ENCODE data around the gene C19orf85. TPM values are rescaled to one million over a fixed set of nuclear protein-coding genes. Genes with fewer than 3 reads are reported as not detected.

The C19orf85 gene
- total RNA-seq: not detected

DNA sequence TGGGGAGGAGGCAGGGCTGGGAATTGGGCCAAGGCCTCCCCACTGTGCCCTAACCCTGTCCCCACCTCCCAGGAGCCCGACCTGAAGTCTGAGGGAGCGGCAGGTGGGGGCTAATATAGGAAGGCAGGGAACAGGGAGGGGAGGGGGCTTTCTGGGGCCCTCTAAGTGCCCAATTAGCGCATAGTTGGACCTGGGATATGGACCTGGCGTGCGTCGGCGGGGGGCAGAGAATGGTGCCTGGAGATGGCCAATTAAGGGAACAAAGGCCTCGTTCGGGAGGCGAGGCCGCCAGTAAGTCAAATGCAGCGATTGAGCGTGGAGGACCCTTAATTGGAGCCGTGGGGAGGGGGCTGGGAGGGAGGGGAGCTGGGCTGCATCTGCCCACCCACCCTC is at the start of gene C19orf85:
Gene C19orf85, minus strand, starts transcription at position 90 of the 393 bp plus-strand sequence. CDS start 197 bp downstream, outside the sequence.
- WGBS, 2 donors (ENCODE audit: low coverage in 1 of 2): 60 to 73% methylated on average over 3 to 10 of the region's 14 CpGs
- H3K4me1 ChIP-seq: peaks cover 0 to 42% (median 5%) of the 10 kb centered on the region in 3 donors
- ATAC-seq: no peak
- no peaks in the 10 kb centered on the region for H3K9me3 ChIP-seq
- H3K27ac ChIP-seq: no peak within 1 kb of the TSS
- no peak for TF ChIP-seq EP300 (IDR thresholded peaks at IDR 0.05)
- TF ChIP-seq POLR2AphosphoS5 (IDR thresholded peaks at IDR 0.05): no peak
- TF ChIP-seq POLR2A (IDR thresholded peaks at IDR 0.05): no peak
- TF ChIP-seq, protein P1, sequence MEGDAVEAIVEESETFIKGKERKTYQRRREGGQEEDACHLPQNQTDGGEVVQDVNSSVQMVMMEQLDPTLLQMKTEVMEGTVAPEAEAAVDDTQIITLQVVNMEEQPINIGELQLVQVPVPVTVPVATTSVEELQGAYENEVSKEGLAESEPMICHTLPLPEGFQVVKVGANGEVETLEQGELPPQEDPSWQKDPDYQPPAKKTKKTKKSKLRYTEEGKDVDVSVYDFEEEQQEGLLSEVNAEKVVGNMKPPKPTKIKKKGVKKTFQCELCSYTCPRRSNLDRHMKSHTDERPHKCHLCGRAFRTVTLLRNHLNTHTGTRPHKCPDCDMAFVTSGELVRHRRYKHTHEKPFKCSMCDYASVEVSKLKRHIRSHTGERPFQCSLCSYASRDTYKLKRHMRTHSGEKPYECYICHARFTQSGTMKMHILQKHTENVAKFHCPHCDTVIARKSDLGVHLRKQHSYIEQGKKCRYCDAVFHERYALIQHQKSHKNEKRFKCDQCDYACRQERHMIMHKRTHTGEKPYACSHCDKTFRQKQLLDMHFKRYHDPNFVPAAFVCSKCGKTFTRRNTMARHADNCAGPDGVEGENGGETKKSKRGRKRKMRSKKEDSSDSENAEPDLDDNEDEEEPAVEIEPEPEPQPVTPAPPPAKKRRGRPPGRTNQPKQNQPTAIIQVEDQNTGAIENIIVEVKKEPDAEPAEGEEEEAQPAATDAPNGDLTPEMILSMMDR (IDR thresholded peaks at IDR 0.05): no peak
- no peaks in the 10 kb centered on the region for H3K27me3 ChIP-seq
- no peak within 1 kb of the TSS for H3K4me3 ChIP-seq
- H3K36me3 ChIP-seq: no peaks in the 10 kb centered on the region

DNA sequence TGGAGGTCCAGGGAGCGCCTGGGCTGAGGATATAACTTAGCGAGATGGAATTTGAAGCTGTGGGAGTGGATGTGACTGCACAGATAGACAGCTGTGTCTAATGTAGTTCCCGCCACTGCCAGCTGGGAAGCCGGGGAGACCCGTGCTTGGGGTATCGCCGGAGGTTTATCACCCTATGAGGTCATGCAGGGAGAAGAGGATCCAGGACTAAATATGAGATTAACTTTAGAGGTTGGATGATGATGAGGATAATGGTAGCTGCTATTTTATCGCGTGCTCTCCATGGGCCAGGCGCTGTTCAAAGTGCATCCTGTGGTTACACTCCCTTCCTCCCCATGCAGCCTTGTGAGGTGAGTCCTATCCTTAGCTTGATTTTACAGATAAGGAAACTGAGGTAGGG is 43.6 kb upstream of the C19orf85 start:
- Histone ChIP-seq H3K4me3 (no peak overlapping the region), H3K27ac (no peak overlapping the region), H3K9me3 (no peaks in the 10 kb centered on the region), H3K4me1 (peaks cover 0 to 12% (median 0%) of the 10 kb centered on the region in 3 donors), H3K27me3 (no peaks in the 10 kb centered on the region), H3K36me3 (peaks cover 0 to 6% of the 10 kb centered on the region in 2 donors)
- ATAC-seq: no peak
- TF ChIP-seq POLR2AphosphoS5 (IDR thresholded peaks at IDR 0.05) (no peak), EP300 (IDR thresholded peaks at IDR 0.05) (no peak), POLR2A (IDR thresholded peaks at IDR 0.05) (no peak)
- TF ChIP-seq, protein P1 (IDR thresholded peaks at IDR 0.05): no peak
- WGBS, 2 donors (ENCODE audit: low coverage in 1 of 2): 73 to 83% methylated on average over 6 to 7 of the region's 10 CpGs

DNA sequence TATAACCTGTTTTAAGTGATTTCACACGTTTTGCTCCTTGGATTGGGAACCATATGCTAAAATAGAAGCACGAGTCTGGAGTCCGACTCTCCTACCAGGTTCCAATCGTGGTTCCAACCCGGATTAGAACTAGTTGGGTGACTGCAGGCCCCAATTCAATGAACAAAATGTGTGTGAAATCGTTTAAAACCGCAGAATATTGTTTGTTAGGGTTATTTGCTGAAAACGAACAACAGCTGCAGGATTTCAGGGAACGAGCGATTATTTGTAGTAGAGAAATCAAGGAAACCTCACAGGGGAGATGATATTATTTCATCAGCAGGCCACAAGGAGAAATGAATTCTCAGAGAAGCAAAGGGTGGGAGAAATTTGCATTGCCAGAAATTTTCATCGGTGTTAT is 40.4 kb upstream of the C19orf85 start:
- Histone ChIP-seq H3K27me3 (no peaks in the 10 kb centered on the region), H3K27ac (no peak overlapping the region), H3K4me1 (peaks cover 0 to 12% (median 0%) of the 10 kb centered on the region in 3 donors), H3K4me3 (no peak overlapping the region), H3K9me3 (no peaks in the 10 kb centered on the region), H3K36me3 (peaks cover 0 to 22% of the 10 kb centered on the region in 2 donors)
- TF ChIP-seq, protein P1 (IDR thresholded peaks at IDR 0.05): no peak
- TF ChIP-seq POLR2AphosphoS5 (IDR thresholded peaks at IDR 0.05) (no peak), POLR2A (IDR thresholded peaks at IDR 0.05) (no peak), EP300 (IDR thresholded peaks at IDR 0.05) (no peak)
- no peak for ATAC-seq
- WGBS, 2 donors (ENCODE audit: low coverage in 1 of 2): 82 to 83% methylated on average over 8 to 11 of the region's 11 CpGs

DNA sequence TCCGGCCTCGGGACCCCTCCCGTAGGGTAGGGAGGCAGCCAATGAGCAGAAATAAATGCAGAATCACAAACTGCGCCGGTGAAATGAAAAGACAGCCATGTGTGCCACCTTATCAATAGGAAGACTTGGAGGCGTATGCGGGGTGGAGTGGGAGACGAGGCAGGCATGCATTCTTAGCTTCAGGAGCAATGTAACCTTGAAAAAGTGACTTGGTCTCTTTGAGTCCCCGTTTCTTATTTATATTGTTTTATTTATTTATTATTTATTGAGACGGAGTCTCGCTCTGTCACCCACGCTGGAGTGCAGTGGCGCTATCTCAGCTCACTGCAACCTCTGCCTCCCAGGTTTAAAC is 39.7 kb upstream of the C19orf85 start:
- TF ChIP-seq EP300 (IDR thresholded peaks at IDR 0.05): no peak
- no peak for TF ChIP-seq POLR2AphosphoS5 (IDR thresholded peaks at IDR 0.05)
- TF ChIP-seq, protein P1 (IDR thresholded peaks at IDR 0.05): no peak
- no peak for TF ChIP-seq POLR2A (IDR thresholded peaks at IDR 0.05)
- Histone ChIP-seq H3K4me1 (peaks cover 0 to 12% (median 0%) of the 10 kb centered on the region in 3 donors), H3K4me3 (peak overlapping the region in 1 of 2 donors; percentile 53), H3K36me3 (peaks cover 0 to 27% of the 10 kb centered on the region in 2 donors), H3K9me3 (no peaks in the 10 kb centered on the region), H3K27ac (peak overlapping the region in 3 of 4 donors; percentile 86 to 91 (median 86)), H3K27me3 (no peaks in the 10 kb centered on the region)
- 36 to 57% methylated on average over 10 to 13 of the region's 13 CpGs for WGBS, 2 donors (ENCODE audit: low coverage in 1 of 2)
- ATAC-seq: no peak

DNA sequence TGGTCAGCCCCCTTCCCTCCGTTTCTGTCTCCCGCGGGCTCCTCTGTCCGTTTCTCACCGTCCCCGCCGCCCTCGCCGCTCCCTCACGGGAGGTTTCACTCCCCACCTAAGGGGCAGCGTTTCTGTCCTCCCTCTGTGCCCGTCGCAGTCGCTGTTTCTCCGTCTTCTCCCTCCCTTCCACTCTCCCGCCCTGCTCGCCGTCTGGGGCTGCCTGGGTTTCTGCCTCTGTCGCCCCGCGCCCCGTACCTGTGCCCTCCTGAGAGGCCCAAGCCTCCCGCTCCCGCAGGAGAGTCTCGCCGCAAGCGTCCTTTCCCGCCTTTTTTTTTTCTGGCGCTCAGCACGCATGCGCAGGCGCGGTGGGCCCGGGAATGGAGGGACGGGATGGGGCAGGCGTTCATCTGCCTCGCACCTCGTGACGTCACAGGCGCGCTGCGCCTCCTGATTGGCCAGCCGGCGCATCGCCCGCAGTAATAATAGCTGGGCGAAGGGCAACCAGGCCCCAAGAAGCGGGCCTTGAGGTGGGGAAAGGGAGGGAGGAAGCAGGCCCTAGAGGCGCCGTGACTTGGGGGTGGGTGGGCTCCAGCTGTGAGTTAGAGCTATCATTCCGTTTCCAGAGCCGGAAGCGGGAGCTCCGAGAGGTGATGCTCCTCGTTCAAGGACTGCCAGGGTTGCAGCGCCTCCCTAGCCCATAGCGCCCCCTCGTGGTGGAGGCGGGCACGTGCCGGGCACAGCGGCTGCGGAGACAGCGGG is 39.1 kb upstream of the C19orf85 start:
- Histone ChIP-seq H3K36me3 (peaks cover 0 to 33% of the 10 kb centered on the region in 2 donors), H3K9me3 (no peaks in the 10 kb centered on the region), H3K4me3 (peak overlapping the region; percentile 31 to 53), H3K27ac (peak overlapping the region in 3 of 4 donors; percentile 86 to 91 (median 86)), H3K27me3 (no peaks in the 10 kb centered on the region), H3K4me1 (peaks cover 0 to 17% (median 0%) of the 10 kb centered on the region in 3 donors)
- peak; percentile 98 for ATAC-seq
- 16 to 36% methylated on average over 12 to 29 of the region's 64 CpGs for WGBS, 2 donors (ENCODE audit: low coverage in 1 of 2)
- TF ChIP-seq, protein P1 (IDR thresholded peaks at IDR 0.05): peak in 3 of 4 experiments; percentile 99 to 100 (median 99)
- TF ChIP-seq POLR2AphosphoS5 (IDR thresholded peaks at IDR 0.05): peak; percentile 15
- no peak for TF ChIP-seq EP300 (IDR thresholded peaks at IDR 0.05)
- TF ChIP-seq POLR2A (IDR thresholded peaks at IDR 0.05): no peak

Measured in gastroesophageal sphincter (tissue), 4 donors.